GOT3 (cell line): ENCODE results near the gene CD8B2.
"Not testable (repeated sequence)": the region's sequence is repeated elsewhere in the genome, so short reads cannot be mapped to it uniquely, and the experiment has no call there.

Experiments used
- DNase-seq: peaks from one replicate; lab custom pipeline; 2025; ENCODE audit warnings: mixed read lengths; lab: John Stamatoyannopoulos, UW

CD8B2 gene

DNA sequence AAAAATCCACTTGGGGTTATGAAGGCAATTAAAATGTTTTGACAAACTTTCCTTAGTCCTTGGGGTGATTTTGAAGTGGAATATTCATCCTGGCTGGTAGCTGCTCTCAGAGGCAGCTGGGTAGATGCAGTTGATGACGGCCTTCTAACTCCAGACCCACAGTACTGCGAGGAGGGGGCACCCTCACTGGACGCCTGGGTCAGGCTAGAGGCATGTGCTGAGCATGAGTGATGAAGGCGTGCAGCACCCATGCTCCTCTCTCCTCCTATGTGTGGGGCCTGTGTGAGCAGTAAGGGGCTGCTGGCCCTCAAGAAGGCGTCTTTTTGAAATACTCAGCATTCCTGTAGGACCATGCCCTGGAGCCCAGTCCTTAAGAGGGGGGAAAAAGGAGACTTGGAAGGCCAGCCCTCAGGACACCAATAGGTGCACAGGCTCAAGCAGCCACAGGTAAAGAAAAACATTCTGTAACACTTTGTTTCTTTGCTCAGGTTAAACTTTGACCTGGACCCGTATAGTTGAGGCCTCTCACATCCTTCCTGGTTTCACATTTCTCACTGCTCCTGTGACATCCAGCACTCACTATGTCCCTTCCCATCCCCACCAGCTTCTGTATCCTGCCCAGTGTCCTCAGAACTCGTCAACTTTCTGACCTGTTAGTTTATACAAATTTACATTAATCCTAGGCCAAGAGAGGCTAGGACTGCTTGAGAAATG lies 64.4 kb downstream of the CD8B2 start:
- no peak for DNase-seq

DNA sequence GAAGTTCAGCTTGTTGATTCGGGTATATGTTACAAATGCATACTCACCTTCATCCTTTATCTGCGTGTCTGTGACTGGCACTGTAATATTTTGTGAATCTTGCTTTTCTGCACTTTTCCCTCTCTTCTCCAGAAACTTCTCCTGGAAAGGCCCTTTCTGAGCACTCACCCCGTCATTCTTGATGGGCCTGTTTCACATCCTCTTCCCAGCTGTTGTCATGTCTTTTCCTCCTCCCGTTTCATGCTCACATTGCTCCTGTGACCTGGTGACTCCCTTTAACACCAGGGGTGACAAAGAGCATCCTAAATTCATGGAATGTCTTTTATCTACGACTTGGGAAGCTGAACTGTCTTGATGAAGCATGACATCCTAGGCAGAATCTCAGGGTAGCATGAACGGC lies 65.8 kb downstream of the CD8B2 start:
- DNase-seq = no peak

DNA sequence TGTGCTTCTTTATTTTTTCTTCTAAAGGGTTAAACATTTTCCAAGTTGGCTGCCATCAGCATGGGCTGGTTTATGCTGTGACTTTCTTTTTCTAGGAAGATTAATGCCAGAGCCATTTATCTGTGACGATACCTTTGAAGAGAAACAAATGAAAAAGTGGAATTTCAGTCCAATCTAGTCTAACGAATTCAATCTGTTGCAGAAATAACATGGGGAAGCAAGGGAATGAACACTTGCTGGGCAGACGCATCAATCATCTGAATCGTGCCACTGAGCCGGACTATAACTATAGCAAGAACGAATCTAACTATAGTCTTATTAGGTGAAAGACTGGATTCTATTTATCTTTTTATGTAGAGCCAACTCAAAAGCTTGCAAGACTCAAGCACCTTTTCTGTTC lies 66.2 kb downstream of the CD8B2 start:
- DNase-seq = no peak

DNA sequence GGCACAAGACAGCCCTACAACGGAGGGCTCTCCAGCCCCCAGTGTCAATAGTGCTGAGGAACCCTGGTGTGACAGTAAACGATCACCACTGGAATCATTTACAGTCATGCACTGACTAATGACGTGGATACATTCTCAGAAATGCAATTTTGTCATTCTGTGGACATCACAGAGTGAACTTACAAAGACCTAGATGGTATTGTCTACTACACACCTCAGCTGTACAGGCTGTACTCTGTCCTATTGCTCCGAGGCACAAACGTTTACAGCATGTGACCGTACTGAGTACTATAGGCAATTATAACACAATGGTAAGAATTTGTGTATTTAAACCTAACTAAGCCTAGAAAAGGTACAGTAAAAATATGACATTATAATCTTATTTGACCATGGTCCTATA lies 67.2 kb downstream of the CD8B2 start:
- no peak for DNase-seq

DNA sequence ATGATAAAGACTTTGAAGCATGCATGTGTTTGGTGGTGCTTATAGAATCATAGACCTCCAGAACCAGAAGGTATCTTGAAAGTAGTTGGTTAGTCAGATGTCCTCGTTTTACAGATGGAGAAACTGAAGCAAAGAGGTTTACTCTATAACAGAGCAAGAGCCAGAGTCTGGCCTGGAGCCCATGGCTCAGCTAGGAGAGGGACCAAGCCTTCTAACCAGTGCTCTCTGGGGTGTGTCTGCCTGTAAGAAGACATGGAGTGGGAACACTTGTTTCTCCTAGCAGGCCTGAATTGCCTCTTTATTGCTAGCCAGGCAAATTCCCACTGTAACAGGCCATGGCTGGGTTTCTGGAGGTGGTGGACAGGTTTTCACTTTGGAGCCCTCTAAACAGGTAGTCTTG lies 67.9 kb downstream of the CD8B2 start:
- DNase-seq = no peak

DNA sequence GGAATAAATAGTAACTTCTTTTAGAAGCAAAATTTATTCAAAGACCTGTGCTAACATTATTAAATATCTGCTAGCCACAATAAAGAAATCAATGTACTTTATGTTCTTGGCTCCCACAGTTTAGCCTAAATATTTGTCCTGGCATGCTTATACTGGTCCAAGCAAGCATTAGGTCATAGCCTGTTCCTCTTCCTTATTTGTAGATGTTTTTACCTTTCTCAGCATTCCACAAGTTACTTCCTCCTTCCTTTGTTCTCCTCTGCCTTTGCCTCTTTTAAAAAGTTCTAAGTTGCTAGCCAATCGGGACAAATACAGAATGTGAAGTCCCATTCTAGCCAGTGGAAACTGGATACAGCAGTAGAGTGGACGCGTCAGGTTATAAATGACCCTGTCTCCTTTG lies 72.6 kb downstream of the CD8B2 start:
- not testable (repeated sequence) for DNase-seq

DNA sequence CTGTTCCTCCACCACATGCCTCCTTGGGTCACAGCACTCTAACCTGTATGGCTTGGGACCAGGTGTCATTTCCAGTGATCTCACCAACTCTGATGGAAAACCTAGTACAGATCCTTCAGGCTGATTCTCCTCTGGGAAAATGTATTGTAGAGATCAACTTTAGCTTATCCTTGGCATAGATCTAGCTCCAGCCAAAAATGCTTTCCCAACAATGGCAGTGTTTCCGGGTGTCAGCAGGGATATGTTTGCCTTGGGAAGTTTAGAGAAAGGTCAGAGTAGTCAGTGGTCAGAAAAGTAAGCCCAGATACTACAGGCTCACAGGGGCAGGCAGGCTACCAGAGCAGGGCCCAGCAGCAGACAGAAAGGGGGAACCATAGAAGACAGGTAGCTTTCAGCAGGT lies 73.6 kb downstream of the CD8B2 start:
- DNase-seq = no peak

DNA sequence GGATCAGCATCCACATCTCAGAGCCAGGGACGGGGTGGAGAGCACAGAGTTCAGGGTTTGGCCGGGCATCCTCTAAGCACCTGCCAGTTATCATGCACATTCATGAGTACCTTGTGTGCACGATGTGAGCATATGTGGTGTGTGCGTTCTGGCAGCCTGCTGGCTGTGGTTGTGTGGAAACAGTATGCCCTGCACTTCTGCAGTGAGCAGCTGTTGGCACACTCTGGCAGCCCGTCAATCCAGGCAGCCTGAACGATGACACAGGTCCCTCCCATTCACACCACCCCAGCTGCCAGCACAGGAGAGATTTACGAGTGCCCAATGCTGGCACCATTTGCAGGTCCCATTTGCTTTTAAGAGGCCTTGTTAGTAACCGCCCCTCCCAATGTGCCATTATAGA lies 74.2 kb downstream of the CD8B2 start:
- DNase-seq = no peak

DNA sequence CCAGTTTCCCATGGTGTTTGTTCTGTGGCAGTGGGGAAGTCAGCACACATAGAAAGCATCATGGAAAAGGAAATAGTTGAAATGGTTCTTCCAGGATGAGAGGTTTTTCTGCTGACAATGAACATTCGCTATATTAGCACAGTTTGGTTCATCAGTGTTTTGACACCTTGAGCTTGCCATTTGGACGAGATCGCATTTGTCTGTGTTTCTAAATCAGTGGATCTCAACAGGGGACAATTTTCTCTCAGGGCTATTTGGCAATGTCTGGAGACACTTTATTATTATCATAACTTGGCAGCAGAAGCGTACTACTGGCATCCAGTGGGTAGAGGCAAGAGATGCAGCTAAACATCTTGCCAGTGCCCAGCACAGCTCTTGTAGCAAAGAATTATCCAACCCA lies 74.6 kb downstream of the CD8B2 start:
- DNase-seq = no peak

DNA sequence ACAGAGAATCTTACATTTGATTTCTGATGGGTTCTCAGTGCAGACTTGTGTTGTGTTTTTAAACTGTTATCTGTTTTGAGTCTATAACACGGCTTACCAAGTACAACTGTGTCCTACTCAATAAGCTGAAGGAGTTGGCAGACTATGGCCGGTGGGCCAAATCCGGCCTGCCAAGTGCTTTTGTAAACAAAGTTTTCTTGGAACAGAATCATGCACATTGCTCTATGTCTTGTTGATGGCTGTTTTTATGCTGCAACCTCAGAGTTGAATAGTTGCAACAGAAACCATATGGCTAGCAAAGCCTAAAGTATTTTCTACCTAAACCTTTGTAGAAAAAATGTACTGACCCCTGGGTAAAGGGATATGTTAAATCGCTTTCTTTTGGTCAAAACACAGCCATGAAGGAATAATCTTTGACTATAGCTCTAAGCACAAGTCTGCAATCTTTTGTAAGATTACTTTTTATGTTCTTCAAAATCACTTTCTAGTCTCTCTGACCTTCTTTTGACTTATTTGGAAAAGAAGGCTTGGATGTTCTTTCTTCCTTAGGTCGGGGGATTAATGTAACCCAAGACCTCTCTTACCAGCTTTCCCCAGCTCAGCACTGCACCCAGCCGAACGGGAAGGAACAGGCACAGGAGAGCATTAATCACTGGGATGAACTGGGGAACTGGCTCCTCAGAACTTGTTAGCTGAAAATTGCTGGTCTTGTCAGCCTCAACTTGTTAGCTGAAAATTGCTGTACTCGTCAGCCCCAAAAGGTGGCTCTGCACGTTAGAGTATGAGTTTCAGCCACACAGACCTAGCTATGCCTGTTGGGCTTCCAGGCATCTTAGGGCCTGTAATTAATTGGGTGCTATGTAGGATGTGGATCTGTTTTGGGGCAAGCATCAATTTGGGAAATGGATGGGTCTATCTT lies 75.4 kb downstream of the CD8B2 start:
- no peak for DNase-seq

DNA sequence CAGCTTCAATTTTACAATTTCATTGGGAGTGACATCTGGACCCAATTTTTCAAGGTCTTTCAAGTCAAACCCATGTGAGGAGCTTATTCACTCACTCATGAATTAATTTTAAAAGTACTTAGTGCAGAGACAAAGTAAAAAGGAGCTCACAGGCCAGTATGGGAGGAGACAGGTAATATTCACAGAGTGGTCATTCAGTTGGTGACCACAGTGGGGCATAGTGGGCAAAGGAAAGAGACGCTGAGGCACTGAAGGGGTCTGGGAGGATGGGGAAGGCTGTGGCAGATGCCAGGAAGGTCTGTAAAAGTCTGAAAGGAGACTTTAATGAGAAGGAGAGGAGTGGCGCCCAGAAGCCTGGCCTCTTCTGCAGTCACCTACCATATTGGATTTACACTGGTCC lies 76.0 kb downstream of the CD8B2 start:
- DNase-seq = no peak

DNA sequence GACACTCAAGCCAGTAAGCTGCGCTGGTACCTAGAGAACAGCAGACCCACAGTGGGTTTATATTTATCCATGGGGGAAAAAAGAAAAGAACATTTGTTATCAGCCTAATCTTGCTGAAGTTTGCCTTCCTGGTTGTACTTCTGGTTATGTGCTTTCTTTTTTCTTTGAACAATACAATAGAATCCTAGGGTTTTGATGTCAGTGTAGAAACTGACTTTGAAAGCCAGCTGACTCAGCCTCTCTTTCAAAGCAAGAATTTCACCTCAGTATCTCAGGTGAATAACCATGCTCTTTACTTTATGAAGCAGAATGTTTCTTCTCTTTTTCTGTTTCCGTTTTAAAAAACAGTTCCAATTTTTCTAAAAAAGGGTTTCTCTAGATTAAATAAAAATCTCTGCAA lies 78.4 kb downstream of the CD8B2 start:
- DNase-seq = no peak

DNA sequence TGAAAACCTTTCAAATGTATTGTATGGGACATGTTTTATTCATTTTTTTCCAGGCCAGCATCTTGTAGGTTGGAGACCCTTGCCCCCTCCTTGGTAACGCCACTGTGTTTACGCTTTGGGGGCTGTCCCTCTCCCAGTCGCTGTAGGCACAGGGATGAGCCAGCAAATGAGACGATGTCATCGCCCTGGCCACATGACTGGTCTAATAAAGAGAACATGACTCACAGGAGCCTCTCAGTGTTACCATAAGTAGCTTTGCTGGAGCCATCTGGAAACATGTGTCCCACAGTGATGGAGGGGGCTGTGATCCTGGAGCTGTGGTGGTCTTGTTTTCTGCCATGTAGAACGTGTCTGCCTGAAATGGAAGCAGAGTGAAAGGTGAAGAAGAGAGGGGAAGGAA lies 78.9 kb downstream of the CD8B2 start:
- DNase-seq = no peak

DNA sequence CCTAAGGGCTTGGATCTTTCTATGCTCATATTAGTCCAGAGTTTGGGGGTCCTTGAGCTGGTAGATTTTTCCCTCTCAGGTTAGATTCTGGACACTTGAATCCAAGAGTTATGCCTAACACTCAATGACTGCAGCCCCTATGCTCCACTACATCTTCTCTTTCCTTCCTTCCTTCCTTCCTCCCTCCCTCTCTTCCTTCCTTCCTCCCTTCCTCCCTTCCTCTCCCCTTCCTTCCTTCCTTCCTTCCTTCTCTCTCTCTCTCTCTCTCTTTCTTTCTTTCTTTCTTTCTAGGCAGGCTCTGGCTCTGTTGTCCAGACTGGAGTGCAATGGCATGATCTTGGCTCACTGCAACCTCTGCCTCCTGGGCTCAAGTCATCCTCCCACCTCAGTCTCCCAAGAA lies 79.3 kb downstream of the CD8B2 start:
- DNase-seq = not testable (repeated sequence)

DNA sequence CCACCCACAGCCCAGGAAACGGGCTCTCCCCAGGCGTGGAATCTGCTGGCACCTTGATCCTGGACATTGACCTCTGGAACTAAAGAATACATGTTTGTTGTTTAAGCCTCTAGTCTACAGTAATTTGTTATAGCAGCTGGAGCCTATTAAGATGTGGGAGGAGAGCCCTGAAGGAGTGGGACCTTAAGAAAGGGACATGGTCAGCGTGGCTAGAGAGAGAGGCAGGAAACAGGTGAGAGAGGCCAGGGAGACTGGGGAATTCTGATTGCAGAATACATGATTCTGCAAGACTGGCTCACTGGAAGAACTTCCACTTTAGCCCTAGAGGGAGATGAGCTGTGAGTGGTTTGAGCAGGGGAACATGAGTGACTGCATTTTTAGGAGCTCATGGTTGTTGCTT lies 83.2 kb downstream of the CD8B2 start:
- DNase-seq = no peak
